Gastroesophageal sphincter (tissue), 4 donors: ENCODE results near the gene MYOF. TPM values are rescaled to one million over a fixed set of nuclear protein-coding genes. Genes with fewer than 3 reads are reported as not detected.
"Not testable (repeated sequence)": the region's sequence is repeated elsewhere in the genome, so short reads cannot be mapped to it uniquely, and the experiment has no call there.

ENCODE experiments used
- ATAC-seq: fragments of 150-250 bp; one replicate; pipeline ENCODE4 v1.9.1; 2016; ENCODE audit warnings: mild to moderate bottlenecking, moderate library complexity
- H3K27ac ChIP-seq, 4 donors: fragments of 200-600 bp; sonication (generic) in 3 of 4; 1 replicate in 3 of 4; 2 replicates in 1 of 4; pipeline ENCODE4 v1.5.1; 2016 to 2019
- H3K27me3 ChIP-seq: fragments of 200-600 bp; sonication (generic); one replicate; pipeline ENCODE4 v1.5.1; 2019
- H3K36me3 ChIP-seq, 2 donors: fragments of 200-600 bp; sonication (generic); one replicate each; pipeline ENCODE4 v1.5.1; 2019; ENCODE audit warnings: control low read depth in 1 of 2
- H3K4me1 ChIP-seq, 3 donors: fragments of 200-600 bp; sonication (generic); 1 replicate in 2 of 3; 2 replicates in 1 of 3; pipeline ENCODE4 v1.5.1; 2016 to 2019; ENCODE audit warnings: control low read depth in 2 of 3
- H3K4me3 ChIP-seq, 2 donors: fragments of 200-600 bp; sonication (generic); one replicate each; pipeline ENCODE4 v1.5.1; 2019; ENCODE audit warnings: mild to moderate bottlenecking in 1 of 2, moderate library complexity in 1 of 2
- H3K9me3 ChIP-seq, 3 donors: fragments of 200-600 bp; sonication (generic); one replicate each; pipeline ENCODE4 v1.5.1; 2017 to 2019; ENCODE audit warnings: control low read depth in 2 of 3
- EP300 ChIP-seq: sonication (generic); formaldehyde crosslinking; IDR thresholded peaks from one replicate; pipeline ENCODE4 v1.6.1; 2017; ENCODE audit warnings: antibody characterized with exemption, mild to moderate bottlenecking
- POLR2A ChIP-seq, 2 donors: fragments of 450-650 bp; IDR thresholded peaks; one replicate each; pipeline ENCODE4 v1.6.1; 2017; ENCODE audit warnings: antibody characterized with exemption in 2 of 2, mild to moderate bottlenecking in 2 of 2, moderate library complexity in 1 of 2
- POLR2AphosphoS5 ChIP-seq: sonication (generic); formaldehyde crosslinking; IDR thresholded peaks from one replicate; pipeline ENCODE4 v1.6.1; 2017; ENCODE audit warnings: antibody characterized with exemption
- WGBS, 2 donors: methylation state at CpG; one replicate each; pipeline ENCODE4 v1.1.5; 2018; ENCODE audit warnings: low coverage in 1 of 2; 5-methylcytosine and 5-hydroxymethylcytosine counted together
- total RNA-seq, 4 donors: library from RNA; depleted of rRNA; stranded (reverse); fragments of >200 nt; gene quantifications; one replicate each; pipeline ENCODE4 v1.1.0, GENCODE V29; 2016
- TF ChIP-seq, protein P1 (sequence below), 4 experiments: fragments of 200-600 bp in 2 of 4; fragments of 450-650 bp in 2 of 4; sonication (generic) in 1 of 4; IDR thresholded peaks; one replicate each; pipeline ENCODE4 v1.5.1; 2017 to 2019; ENCODE audit warnings: antibody characterized with exemption in 4 of 4, mild to moderate bottlenecking in 2 of 4, moderate library complexity in 2 of 4

Gene MYOF
- total RNA-seq, 4 donors from 2014 or later, result 98.0 to 157 (median 126) TPM

DNA sequence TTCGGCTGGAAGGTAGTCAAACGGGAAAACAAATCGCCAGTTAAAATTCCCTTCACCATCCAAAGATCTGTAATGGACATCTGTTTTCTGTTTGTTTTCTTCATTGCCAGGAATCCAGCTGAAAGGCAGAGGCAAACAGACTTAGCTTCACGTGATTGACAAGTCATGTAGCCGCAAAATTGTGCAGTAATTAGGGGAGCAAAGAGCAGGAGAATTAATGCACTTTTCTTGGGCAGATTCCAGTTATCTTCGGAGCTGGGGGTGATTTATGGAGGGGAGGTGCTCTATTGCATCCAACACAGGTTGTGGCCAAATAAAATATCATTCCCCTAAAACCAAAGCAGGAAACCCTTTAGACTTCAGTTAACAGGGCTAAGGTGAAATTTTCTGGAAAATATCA lies 162.2 kb downstream of the MYOF start:
- Histone ChIP-seq H3K9me3 (no peaks in the 10 kb centered on the region), H3K4me3 (no peak overlapping the region), H3K27ac (no peak overlapping the region), H3K4me1 (no peaks in the 10 kb centered on the region), H3K27me3 (no peaks in the 10 kb centered on the region), H3K36me3 (peaks cover 0 to 100% of the 10 kb centered on the region in 2 donors)
- peak; percentile 19 for ATAC-seq
- 59 to 75% methylated on average over 5 to 6 of the region's 6 CpGs for WGBS, 2 donors
- TF ChIP-seq, protein P1, sequence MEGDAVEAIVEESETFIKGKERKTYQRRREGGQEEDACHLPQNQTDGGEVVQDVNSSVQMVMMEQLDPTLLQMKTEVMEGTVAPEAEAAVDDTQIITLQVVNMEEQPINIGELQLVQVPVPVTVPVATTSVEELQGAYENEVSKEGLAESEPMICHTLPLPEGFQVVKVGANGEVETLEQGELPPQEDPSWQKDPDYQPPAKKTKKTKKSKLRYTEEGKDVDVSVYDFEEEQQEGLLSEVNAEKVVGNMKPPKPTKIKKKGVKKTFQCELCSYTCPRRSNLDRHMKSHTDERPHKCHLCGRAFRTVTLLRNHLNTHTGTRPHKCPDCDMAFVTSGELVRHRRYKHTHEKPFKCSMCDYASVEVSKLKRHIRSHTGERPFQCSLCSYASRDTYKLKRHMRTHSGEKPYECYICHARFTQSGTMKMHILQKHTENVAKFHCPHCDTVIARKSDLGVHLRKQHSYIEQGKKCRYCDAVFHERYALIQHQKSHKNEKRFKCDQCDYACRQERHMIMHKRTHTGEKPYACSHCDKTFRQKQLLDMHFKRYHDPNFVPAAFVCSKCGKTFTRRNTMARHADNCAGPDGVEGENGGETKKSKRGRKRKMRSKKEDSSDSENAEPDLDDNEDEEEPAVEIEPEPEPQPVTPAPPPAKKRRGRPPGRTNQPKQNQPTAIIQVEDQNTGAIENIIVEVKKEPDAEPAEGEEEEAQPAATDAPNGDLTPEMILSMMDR (IDR thresholded peaks at IDR 0.05), result no peak
- TF ChIP-seq POLR2AphosphoS5 (peak; percentile 44), EP300 (no peak), POLR2A (IDR thresholded peaks at IDR 0.05) (no peak)

DNA sequence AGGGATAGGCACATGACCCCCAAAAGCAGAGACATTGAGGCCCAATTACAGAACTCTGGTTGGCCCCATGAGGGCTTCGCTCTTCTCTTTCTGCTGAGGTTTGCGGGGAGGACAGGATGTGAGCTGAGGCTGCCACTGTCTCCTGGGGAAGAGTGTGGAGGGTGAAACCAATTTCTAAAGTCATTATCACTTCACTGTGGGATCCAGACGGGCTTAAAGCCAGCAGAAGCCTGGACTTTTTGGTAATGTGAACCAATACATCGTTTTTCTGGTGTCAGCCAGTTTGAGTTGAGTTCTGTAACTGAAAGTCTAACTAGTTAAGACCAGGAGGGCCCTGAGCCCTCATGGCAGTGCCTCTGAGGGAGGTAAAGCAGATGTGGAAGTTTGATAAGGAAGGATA lies 163.0 kb downstream of the MYOF start:
- no peak for ATAC-seq
- Histone ChIP-seq H3K27ac (no peak overlapping the region), H3K4me3 (no peak overlapping the region), H3K27me3 (no peaks in the 10 kb centered on the region), H3K4me1 (no peaks in the 10 kb centered on the region), H3K36me3 (peaks cover 0 to 100% of the 10 kb centered on the region in 2 donors), H3K9me3 (no peaks in the 10 kb centered on the region)
- TF ChIP-seq, protein P1 (IDR thresholded peaks at IDR 0.05), result no peak
- TF ChIP-seq POLR2AphosphoS5 (no peak), EP300 (no peak), POLR2A (IDR thresholded peaks at IDR 0.05) (no peak)
- 57% methylated on average over 2 of the region's 4 CpGs; no CpG with 5 or more reads in 1 of the 2 donors for WGBS, 2 donors

DNA sequence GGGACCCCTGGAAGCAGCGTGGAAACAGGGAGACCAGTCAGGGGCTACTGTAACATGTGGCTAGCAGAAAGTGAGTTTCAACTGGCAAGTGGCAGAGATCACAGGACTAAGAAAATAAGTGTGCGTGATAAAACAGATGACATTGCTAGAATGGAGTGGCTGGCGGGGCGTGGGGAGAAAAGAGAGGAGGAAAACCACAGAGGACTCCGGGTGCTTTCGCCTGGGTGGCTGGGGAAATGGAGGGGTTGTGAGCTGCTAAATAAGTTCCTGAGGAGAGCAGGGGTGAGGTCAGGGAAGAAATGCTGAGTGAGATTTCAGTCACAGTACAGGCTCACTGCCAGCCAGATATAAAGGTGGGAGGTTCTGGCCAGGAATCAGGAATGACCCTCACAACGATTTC lies 166.9 kb downstream of the MYOF start:
- H3K27me3 ChIP-seq, result no peaks in the 10 kb centered on the region
- TF ChIP-seq POLR2AphosphoS5 (no peak), EP300 (no peak), POLR2A (IDR thresholded peaks at IDR 0.05) (no peak)
- TF ChIP-seq, protein P1 (IDR thresholded peaks at IDR 0.05), result no peak
- no peaks in the 10 kb centered on the region for H3K4me1 ChIP-seq
- no peak for ATAC-seq
- no peaks in the 10 kb centered on the region for H3K9me3 ChIP-seq
- WGBS, 2 donors, result 77 to 82% methylated on average over 4 to 6 of the region's 7 CpGs
- no peak overlapping the region for H3K27ac ChIP-seq
- no peak overlapping the region for H3K4me3 ChIP-seq
- H3K36me3 ChIP-seq, result peaks cover 0 to 97% of the 10 kb centered on the region in 2 donors

DNA sequence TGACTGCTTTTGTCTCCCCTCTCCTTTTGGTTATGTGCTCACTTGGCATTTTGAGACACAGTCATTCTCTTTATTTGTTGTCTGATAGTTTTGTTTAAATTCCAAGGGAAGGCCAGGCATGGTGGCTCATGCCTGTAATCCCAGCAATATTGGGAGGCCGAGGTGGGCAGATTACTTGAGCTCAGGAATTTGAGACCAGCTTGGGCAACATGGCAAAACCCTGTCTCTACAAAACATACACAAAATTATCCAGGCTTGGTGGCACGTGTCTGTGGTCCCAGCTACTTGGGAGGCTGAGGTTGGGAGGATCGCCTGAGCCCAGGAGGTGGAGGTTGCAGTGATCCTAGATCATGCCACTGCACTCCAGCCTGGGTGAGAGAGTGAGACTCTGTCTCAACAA lies 167.5 kb downstream of the MYOF start:
- H3K9me3 ChIP-seq, H3K27ac ChIP-seq, ATAC-seq, H3K4me3 ChIP-seq, H3K27me3 ChIP-seq, H3K4me1 ChIP-seq: not testable (repeated sequence)
- peaks cover 0 to 97% of the 10 kb centered on the region in 2 donors for H3K36me3 ChIP-seq
- WGBS, 2 donors, result 80% methylated on average over 2 of the region's 3 CpGs; no CpG with 5 or more reads in 1 of the 2 donors

- no peaks in the 10 kb centered on the region for H3K27me3 ChIP-seq
- H3K4me1 ChIP-seq, result peaks cover 0 to 10% (median 0%) of the 10 kb centered on the region in 3 donors
- TF ChIP-seq, protein P1 (IDR thresholded peaks at IDR 0.05), result no peak
- TF ChIP-seq POLR2A (IDR thresholded peaks at IDR 0.05), result no peak
- no peak for TF ChIP-seq EP300
- no peak for TF ChIP-seq POLR2AphosphoS5
- H3K27ac ChIP-seq, result no peak overlapping the region
- 67 to 88% methylated on average over 2 to 3 of the region's 7 CpGs for WGBS, 2 donors
- no peaks in the 10 kb centered on the region for H3K9me3 ChIP-seq
- peaks cover 0 to 97% of the 10 kb centered on the region in 2 donors for H3K36me3 ChIP-seq
- ATAC-seq, result no peak
- H3K4me3 ChIP-seq, result no peak overlapping the region
Observed at GRCh38 chr10:93313798-93314197, 168.3 kb downstream of the MYOF start.
